Stimulated activated CD4-positive, alpha-beta T cell treated with anti-CD3 and anti-CD28 coated beads, Interleukin-15, amount 100 ng/mL, for 24 hours (primary cell): ENCODE results near the gene DCLRE1B.

Source experiments
- DNase-seq: peaks from one replicate; pipeline ENCODE4 v3.0.0-alpha.2; 2020

DCLRE1B gene

GRCh38 chr1:113950908-113951307, 45.8 kb downstream of the DCLRE1B start:
- no peak for DNase-seq

- no peak for DNase-seq
These were observed 46.6 kb downstream of the DCLRE1B start for GRCh38 chr1:113951719-113952118.

- no peak for DNase-seq
These were observed 52.9 kb downstream of the DCLRE1B start for GRCh38 chr1:113957984-113958383.

GRCh38 chr1:113958691-113959090, 53.6 kb downstream of the DCLRE1B start:
- no peak for DNase-seq

GRCh38 chr1:113963281-113963906, 58.3 kb downstream of the DCLRE1B start:
- DNase-seq = no peak
